HG02798 (cell line): ENCODE data around the gene CA10.

Experiments used
- ATAC-seq: cut with Tn5 transposase; IDR thresholded peaks from one replicate; pipeline ENCODE4 v1.9.1; 2021; ENCODE audit warnings: mild to moderate bottlenecking; ENCODE audit not compliant: unreplicated experiment, poor library complexity

The CA10 gene

DNA sequence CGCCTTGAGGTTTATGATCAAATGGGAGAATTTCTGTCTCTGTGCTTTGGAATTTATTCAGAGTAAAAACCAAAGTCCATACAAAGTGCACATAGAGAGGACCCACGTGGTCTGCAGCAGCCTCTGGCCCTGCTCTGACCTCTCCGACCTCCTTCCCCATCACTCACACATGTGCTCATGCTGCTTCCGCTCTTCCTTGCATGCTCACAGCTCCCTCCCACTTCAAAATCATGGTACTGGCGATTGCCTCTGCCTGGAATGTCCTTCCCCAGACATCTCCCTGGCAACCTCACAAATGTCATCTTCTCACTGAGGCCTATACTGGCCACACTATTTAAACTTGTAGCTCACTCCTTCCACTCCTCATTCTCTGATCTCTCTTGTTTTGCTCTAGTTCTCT is 418.0 kb downstream of the CA10 start:
- ATAC-seq, result no peak

DNA sequence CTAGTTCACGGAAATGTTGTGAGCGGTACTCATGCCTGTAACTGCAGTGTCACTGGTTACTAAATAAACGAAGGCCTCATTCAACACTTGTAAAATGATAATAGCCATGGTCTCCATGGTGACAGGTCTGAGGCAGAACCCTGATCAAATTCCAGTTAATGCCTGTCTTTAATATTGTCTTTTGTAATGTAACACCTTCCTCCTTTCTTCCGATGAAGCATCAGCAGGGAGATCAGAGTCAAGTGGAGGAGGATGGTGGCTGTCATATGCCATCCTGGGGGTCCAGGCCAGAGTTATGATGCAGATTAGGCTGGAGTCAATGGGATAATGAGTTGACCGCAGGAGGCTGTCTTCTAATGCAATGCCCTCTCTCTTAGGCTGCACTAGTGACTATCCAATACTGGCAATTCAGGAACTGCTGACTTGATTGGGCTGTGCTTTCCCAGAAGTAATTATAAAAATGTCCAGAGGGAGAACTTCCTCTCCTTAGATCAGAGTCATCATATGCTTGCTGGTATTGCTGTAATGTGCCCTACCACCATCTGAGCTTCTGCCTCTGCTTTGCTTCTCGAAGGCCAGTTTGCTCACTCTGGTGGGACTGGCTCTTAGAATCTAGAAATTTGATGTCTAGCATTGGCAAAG is 419.1 kb downstream of the CA10 start:
- ATAC-seq, result no peak

DNA sequence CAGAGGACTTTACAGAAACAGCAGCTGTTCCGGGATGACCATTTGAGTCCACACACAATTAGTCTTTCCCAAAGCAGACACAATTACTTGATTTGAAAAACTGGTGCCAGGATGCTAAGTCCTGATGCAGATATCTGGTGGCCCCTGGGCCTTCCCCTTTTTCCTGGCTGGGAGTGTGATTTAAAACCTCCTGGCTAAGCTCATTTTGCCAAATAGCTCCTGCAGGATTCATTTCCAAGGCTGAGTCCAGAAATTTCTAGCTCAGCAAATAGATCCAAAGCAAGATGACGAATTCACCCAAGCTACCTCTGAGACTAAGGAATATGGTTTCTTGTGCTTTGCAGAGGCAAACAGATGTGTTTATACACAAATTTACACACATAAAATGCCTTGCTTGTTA is 422.2 kb downstream of the CA10 start:
- no peak for ATAC-seq

- ATAC-seq, result no peak
Measured at GRCh38 chr17:51734976-51735375, 423.5 kb downstream of the CA10 start.

DNA sequence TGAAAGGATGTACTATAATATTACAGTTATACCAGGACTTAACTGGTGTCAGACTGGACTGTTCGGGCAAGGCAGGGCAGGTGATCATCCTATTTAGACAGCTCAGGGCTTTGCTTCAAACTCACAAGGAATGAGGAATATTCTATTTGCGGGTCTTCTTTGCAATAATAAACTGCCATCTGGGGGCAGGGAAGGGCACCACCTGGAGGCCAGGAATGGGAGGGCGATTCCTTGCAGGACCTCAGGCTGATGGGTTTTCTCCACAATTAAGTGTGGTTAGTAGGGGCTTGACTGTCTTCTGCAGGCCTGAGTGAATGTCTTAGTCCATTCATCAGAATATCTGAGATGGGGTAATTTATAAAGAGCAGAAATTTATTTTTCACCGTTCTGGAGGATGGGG is 424.1 kb downstream of the CA10 start:
- ATAC-seq, result no peak

DNA sequence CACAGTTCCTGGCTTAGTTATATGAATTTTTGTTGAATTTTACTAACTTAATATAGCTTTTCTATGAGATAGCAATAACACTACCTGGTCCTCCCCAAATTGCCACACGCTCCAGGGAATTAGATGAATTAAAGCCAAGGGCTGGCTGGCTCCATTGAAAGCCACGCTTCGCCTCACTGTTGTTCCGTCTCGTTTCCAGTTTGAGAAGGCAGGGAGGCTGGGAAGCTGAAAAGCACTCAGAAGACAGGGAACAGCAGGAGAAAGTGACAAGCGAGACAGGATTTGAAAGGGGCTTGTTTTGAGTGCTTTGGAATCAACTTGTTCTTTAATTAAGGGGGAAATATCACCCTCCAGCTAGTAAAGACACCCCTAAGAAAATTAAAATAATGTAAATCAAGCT is 425.3 kb downstream of the CA10 start:
- ATAC-seq, result no peak

DNA sequence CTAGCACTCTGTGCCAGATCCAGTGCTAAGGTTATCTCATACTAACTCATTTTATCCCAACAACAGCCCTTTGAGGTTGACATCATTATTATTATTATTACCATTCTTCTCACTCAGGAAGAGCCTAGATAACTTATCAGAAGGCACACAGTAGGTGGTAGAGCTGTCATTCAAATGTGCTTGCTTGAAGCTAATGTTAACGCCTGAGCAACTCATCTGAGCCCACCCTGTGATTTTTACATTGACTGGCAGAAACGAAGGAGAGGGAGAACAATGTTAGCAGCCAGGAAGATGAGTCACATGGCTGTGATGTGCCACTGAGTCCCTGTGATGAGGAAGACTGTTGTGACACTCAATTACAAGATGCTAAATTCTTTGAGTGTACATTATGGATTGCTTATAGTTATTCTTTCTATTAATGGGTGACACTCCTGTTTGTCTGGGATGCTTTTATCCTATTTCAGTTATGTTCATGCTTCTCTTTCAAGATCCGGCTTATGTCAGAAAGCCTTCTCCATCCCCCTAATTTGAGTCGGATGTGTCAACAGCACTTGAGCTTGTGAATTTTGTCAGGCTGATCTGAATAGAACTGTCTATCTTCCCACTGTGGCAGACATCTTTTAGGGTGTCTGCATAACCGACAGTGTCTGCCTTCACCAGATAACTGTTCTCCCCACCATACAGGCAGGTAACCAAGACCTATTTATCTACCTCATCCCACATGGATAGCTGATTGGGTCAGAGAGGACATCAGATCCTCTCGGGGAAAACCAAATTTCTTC is 426.4 kb downstream of the CA10 start:
- no peak for ATAC-seq

DNA sequence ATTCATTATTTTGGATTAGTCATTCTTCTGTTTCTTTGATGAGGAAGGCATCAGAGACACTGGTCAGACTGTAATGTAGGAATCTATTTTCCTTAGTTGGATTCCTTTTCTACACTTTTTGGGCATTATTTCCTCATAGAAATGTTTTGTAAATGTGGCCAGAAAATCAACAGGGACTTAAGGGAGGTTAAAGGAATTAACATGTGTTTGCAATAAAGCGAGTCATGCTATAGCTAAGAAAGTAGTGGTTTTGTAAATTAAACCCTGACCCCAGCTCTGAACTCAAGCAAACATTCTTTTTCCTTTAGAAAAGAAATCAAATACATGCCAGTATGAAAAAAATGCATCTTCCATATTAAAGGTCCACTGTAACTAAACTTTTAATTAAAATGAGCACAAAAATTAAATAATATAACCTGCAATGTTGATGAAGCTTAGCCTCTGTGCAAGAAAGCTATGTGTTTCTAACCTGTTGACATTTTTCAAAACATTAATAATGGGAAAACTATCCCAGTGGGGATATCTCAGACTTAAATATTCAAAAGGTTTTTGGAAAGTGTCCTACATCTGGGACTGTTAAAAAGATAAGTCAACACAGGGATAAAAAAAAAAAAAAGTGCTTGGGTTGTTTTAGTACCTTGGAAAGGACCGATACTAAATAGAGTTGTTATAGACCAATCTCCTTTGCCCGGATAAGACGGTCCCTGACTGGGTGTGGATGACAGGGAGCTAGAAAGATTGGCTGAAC is 428.0 kb downstream of the CA10 start:
- ATAC-seq, result no peak

GRCh38 chr17:51725185-51725584 is 433.3 kb downstream of the CA10 start:
- no peak for ATAC-seq

- ATAC-seq, result no peak
Measured at GRCh38 chr17:51724043-51724580, 434.4 kb downstream of the CA10 start.

DNA sequence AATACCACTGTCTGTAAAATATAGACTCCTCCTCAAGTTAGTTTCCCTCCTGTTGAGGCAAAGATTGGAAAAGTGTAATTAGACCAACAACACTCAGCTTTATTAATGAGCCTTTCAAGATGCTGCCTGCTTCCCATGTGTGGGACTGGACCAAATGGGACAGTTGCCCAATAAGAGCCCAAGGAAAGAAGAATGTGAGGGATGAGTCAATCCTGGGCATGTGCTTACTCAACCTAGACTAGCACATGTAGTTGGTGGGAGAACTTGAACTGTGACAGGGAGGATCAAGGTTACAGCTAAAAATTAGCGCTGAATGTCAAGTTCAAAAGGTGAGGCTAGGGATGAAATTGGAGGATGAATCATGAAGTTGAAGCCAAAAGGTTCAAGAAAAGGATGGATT is 435.5 kb downstream of the CA10 start:
- no peak for ATAC-seq

GRCh38 chr17:51721730-51722129 is 436.8 kb downstream of the CA10 start:
- ATAC-seq, result no peak

- no peak for ATAC-seq
Measured at GRCh38 chr17:51720439-51720838, 438.1 kb downstream of the CA10 start.

DNA sequence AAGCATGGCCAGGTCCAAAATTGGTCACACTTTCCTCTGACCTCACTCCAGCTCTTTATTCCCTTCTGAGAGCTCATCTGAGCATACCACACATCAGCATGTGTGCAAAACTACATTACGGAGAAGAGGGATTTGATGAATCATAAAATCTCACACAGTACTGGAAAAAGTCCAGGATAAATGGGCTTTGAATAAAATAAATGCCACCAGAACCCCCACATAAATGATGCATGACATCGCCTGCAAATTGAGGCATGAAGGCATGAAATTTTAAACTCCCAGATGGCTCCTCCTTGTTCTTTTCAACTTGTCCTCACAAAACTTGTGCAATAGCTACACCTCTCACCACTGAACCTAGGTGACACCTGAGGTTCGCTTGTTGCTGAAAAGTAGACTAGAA is 439.5 kb downstream of the CA10 start:
- ATAC-seq, result no peak

- ATAC-seq, result no peak
Measured at GRCh38 chr17:51711581-51711980, 446.9 kb downstream of the CA10 start.

DNA sequence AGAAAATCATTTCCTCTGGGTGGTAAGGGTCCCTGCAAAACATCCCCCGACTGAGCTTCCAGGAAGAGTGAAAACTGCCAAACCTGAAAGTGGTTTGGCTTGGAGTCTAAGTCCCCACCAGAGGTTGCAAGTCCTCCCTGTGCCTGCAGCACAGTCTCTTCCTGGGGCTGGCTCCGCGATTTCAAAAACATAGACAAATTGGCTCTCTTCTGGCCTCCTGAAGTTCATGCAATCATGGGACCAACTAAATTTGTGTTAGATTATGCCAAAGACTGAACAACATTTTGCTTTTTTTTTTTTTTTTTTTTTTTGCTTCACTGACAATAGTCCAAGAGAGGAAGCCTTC is 447.9 kb downstream of the CA10 start:
- no peak for ATAC-seq

GRCh38 chr17:51709694-51710633 is 448.6 kb downstream of the CA10 start:
- ATAC-seq, result no peak

GRCh38 chr17:51707216-51707615 is 451.3 kb downstream of the CA10 start:
- no peak for ATAC-seq

DNA sequence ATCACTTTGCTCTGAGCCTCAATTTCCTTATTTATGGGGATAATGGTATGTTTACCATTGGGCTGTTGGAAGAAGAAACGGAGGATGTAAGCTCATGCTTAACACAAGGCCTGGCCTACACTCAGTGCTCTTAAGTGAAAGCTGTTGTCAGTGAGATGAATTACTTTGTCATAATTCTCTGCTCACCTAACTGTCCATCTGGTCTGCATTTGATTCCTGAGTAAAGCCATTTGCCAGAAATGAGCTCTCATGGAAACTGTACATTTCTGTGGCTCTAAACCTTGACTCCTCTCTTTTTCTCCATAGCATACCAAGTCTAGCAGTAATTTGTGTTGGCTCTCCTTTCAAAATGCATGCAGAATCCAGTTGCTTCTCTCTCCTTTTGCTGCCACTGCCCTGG is 452.4 kb downstream of the CA10 start:
- no peak for ATAC-seq
